ENCODE data around the gene MYO9B. TPM values are rescaled to one million over a fixed set of nuclear protein-coding genes. Genes with fewer than 3 reads are reported as not detected.

Gene MYO9B
- total and polyA plus RNA-seq, 4 donors: 27.9 to 124 (median 68.8) TPM

GRCh38 chr19:17164639-17165038, 89.1 kb downstream of the MYO9B start:
- Histone ChIP-seq H3K36me3 (ENCODE audit: control insufficient read depth, insufficient read depth, low read length) (peaks cover 68% of the 10 kb centered on the region), H3K27ac (ENCODE audit: low read depth, low read length) (no peak overlapping the region), H3K4me1 (ENCODE audit: control insufficient read depth, insufficient read depth, low read length) (no peaks in the 10 kb centered on the region), H3K4me3 (ENCODE audit: low read depth, low read length) (no peak overlapping the region), H3K27me3 (ENCODE audit: control insufficient read depth, insufficient read depth, low read length) (no peaks in the 10 kb centered on the region), H3K9me3 (ENCODE audit: control insufficient read depth, insufficient read depth, low read length) (no peaks in the 10 kb centered on the region)
- 100% methylated on average over 3 of the region's 7 CpGs for WGBS (ENCODE audit: insufficient coverage)
- DNase-seq (ENCODE audit: low read depth in 4 of 6, low spot score in 6 of 6): no peak

- Histone ChIP-seq H3K27ac (ENCODE audit: low read depth, low read length) (no peak overlapping the region), H3K36me3 (ENCODE audit: control insufficient read depth, insufficient read depth, low read length) (peaks cover 76% of the 10 kb centered on the region)
- WGBS (ENCODE audit: insufficient coverage): 97% methylated on average over 3 of the region's 5 CpGs
Measured at GRCh38 chr19:17165715-17166114, 90.1 kb downstream of the MYO9B start.

GRCh38 chr19:17170538-17171297, 95.1 kb downstream of the MYO9B start:
- H3K36me3 ChIP-seq (ENCODE audit: control insufficient read depth, insufficient read depth, low read length): peaks cover 78% of the 10 kb centered on the region
- H3K27me3 ChIP-seq (ENCODE audit: control insufficient read depth, insufficient read depth, low read length): no peaks in the 10 kb centered on the region
- no peak overlapping the region for H3K4me3 ChIP-seq (ENCODE audit: low read depth, low read length)
- H3K9me3 ChIP-seq (ENCODE audit: control insufficient read depth, insufficient read depth, low read length): no peaks in the 10 kb centered on the region
- no peaks in the 10 kb centered on the region for H3K4me1 ChIP-seq (ENCODE audit: control insufficient read depth, insufficient read depth, low read length)
- no peak overlapping the region for H3K27ac ChIP-seq (ENCODE audit: low read depth, low read length)
- no peak for DNase-seq (ENCODE audit: low read depth in 4 of 6, low spot score in 6 of 6)
- 96% methylated on average over 9 of the region's 13 CpGs for WGBS (ENCODE audit: insufficient coverage)

More at GRCh38 chr19:17165715-17166114, 90.1 kb downstream of the MYO9B start:
- no peak for DNase-seq (ENCODE audit: low read depth in 4 of 6, low spot score in 6 of 6)
- H3K27me3 ChIP-seq (ENCODE audit: control insufficient read depth, insufficient read depth, low read length): no peaks in the 10 kb centered on the region
- no peaks in the 10 kb centered on the region for H3K9me3 ChIP-seq (ENCODE audit: control insufficient read depth, insufficient read depth, low read length)
- no peaks in the 10 kb centered on the region for H3K4me1 ChIP-seq (ENCODE audit: control insufficient read depth, insufficient read depth, low read length)
- H3K4me3 ChIP-seq (ENCODE audit: low read depth, low read length): no peak overlapping the region

GRCh38 chr19:17171874-17172273, 96.3 kb downstream of the MYO9B start:
- Histone ChIP-seq H3K9me3 (ENCODE audit: control insufficient read depth, insufficient read depth, low read length) (no peaks in the 10 kb centered on the region), H3K27me3 (ENCODE audit: control insufficient read depth, insufficient read depth, low read length) (no peaks in the 10 kb centered on the region), H3K4me3 (ENCODE audit: low read depth, low read length) (no peak overlapping the region), H3K36me3 (ENCODE audit: control insufficient read depth, insufficient read depth, low read length) (peaks cover 84% of the 10 kb centered on the region), H3K4me1 (ENCODE audit: control insufficient read depth, insufficient read depth, low read length) (no peaks in the 10 kb centered on the region), H3K27ac (ENCODE audit: low read depth, low read length) (no peak overlapping the region)
- 91% methylated on average over 8 of the region's 8 CpGs for WGBS (ENCODE audit: insufficient coverage)
- DNase-seq (ENCODE audit: low read depth in 4 of 6, low spot score in 6 of 6): no peak

GRCh38 chr19:17172624-17173345, 97.2 kb downstream of the MYO9B start:
- H3K4me3 ChIP-seq (ENCODE audit: low read depth, low read length): no peak overlapping the region
- H3K9me3 ChIP-seq (ENCODE audit: control insufficient read depth, insufficient read depth, low read length): no peaks in the 10 kb centered on the region
- DNase-seq (ENCODE audit: low read depth in 4 of 6, low spot score in 6 of 6): no peak
- WGBS (ENCODE audit: insufficient coverage): 93% methylated on average over 31 of the region's 33 CpGs
- no peaks in the 10 kb centered on the region for H3K4me1 ChIP-seq (ENCODE audit: control insufficient read depth, insufficient read depth, low read length)
- H3K27ac ChIP-seq (ENCODE audit: low read depth, low read length): no peak overlapping the region
- no peaks in the 10 kb centered on the region for H3K27me3 ChIP-seq (ENCODE audit: control insufficient read depth, insufficient read depth, low read length)
- H3K36me3 ChIP-seq (ENCODE audit: control insufficient read depth, insufficient read depth, low read length): peaks cover 88% of the 10 kb centered on the region

GRCh38 chr19:17178291-17178690, 102.7 kb downstream of the MYO9B start:
- WGBS (ENCODE audit: insufficient coverage): 90% methylated on average over 5 of the region's 10 CpGs
- Histone ChIP-seq H3K9me3 (ENCODE audit: control insufficient read depth, insufficient read depth, low read length) (no peaks in the 10 kb centered on the region), H3K27ac (ENCODE audit: low read depth, low read length) (no peak overlapping the region), H3K4me3 (ENCODE audit: low read depth, low read length) (no peak overlapping the region), H3K36me3 (ENCODE audit: control insufficient read depth, insufficient read depth, low read length) (peaks cover 62% of the 10 kb centered on the region), H3K4me1 (ENCODE audit: control insufficient read depth, insufficient read depth, low read length) (no peaks in the 10 kb centered on the region), H3K27me3 (ENCODE audit: control insufficient read depth, insufficient read depth, low read length) (no peaks in the 10 kb centered on the region)
- DNase-seq (ENCODE audit: low read depth in 4 of 6, low spot score in 6 of 6): no peak

GRCh38 chr19:17180997-17181702, 105.6 kb downstream of the MYO9B start:
- DNase-seq (ENCODE audit: low read depth in 4 of 6, low spot score in 6 of 6): no peak
- no peaks in the 10 kb centered on the region for H3K27me3 ChIP-seq (ENCODE audit: control insufficient read depth, insufficient read depth, low read length)
- H3K27ac ChIP-seq (ENCODE audit: low read depth, low read length): no peak overlapping the region
- no peaks in the 10 kb centered on the region for H3K4me1 ChIP-seq (ENCODE audit: control insufficient read depth, insufficient read depth, low read length)
- H3K36me3 ChIP-seq (ENCODE audit: control insufficient read depth, insufficient read depth, low read length): peaks cover 66% of the 10 kb centered on the region
- H3K9me3 ChIP-seq (ENCODE audit: control insufficient read depth, insufficient read depth, low read length): no peaks in the 10 kb centered on the region
- H3K4me3 ChIP-seq (ENCODE audit: low read depth, low read length): no peak overlapping the region
- 43% methylated on average over 21 of the region's 22 CpGs for WGBS (ENCODE audit: insufficient coverage)

- no peak overlapping the region for H3K4me3 ChIP-seq (ENCODE audit: low read depth, low read length)
- H3K4me1 ChIP-seq (ENCODE audit: control insufficient read depth, insufficient read depth, low read length): no peaks in the 10 kb centered on the region
- H3K27ac ChIP-seq (ENCODE audit: low read depth, low read length): no peak overlapping the region
- no peaks in the 10 kb centered on the region for H3K9me3 ChIP-seq (ENCODE audit: control insufficient read depth, insufficient read depth, low read length)
- DNase-seq (ENCODE audit: low read depth in 4 of 6, low spot score in 6 of 6): no peak
- no peaks in the 10 kb centered on the region for H3K27me3 ChIP-seq (ENCODE audit: control insufficient read depth, insufficient read depth, low read length)
- H3K36me3 ChIP-seq (ENCODE audit: control insufficient read depth, insufficient read depth, low read length): peaks cover 68% of the 10 kb centered on the region
- 89% methylated on average over 12 of the region's 14 CpGs for WGBS (ENCODE audit: insufficient coverage)
Measured at GRCh38 chr19:17183271-17183761, 107.7 kb downstream of the MYO9B start.

GRCh38 chr19:17183858-17184321, 108.3 kb downstream of the MYO9B start:
- Histone ChIP-seq H3K27me3 (ENCODE audit: control insufficient read depth, insufficient read depth, low read length) (no peaks in the 10 kb centered on the region), H3K4me1 (ENCODE audit: control insufficient read depth, insufficient read depth, low read length) (no peaks in the 10 kb centered on the region), H3K36me3 (ENCODE audit: control insufficient read depth, insufficient read depth, low read length) (peaks cover 68% of the 10 kb centered on the region), H3K27ac (ENCODE audit: low read depth, low read length) (no peak overlapping the region), H3K9me3 (ENCODE audit: control insufficient read depth, insufficient read depth, low read length) (no peaks in the 10 kb centered on the region), H3K4me3 (ENCODE audit: low read depth, low read length) (no peak overlapping the region)
- 100% methylated on average over 2 of the region's 11 CpGs for WGBS (ENCODE audit: insufficient coverage)
- DNase-seq (ENCODE audit: low read depth in 4 of 6, low spot score in 6 of 6): no peak

Measured in spinal cord (tissue), 10 donors.